OCI-LY3 (cell line): ENCODE data around the gene DVL3.

Source experiments
- H2AFZ ChIP-seq: fragments of 200-600, 300-600 bp; shearing (Covaris generic); 2 replicates; pipeline ENCODE4 v1.6.0; 2014; ENCODE audit warnings: antibody characterized with exemption, low read depth, low read length
- H3K27ac ChIP-seq: fragments of 200-600, 300-600 bp; sonication (generic); 2 replicates; pipeline ENCODE4 v1.5.1; 2014; ENCODE audit warnings: mild to moderate bottlenecking, low read length, moderate library complexity, mixed read lengths
- H3K27me3 ChIP-seq: fragments of 200-600, 300-600 bp; sonication (generic); 2 replicates; pipeline ENCODE4 v1.6.1; 2014; ENCODE audit warnings: low read depth, low read length, mixed read lengths
- H3K36me3 ChIP-seq: fragments of 200-600, 300-600 bp; sonication (generic); replicated peaks from 2 replicates; pipeline ENCODE3; 2014; ENCODE audit warnings: low read depth, low read length, mixed read lengths
- H3K4me1 ChIP-seq: fragments of 300-600, 200-600 bp; sonication (generic); 2 replicates; pipeline ENCODE4 v1.6.1; 2014; ENCODE audit warnings: low read length, mixed read lengths
- H3K4me2 ChIP-seq: fragments of 200-600, 300-600 bp; sonication (generic); 2 replicates; pipeline ENCODE4 v1.6.1; 2014; ENCODE audit warnings: low read length, mixed read lengths
- H3K4me3 ChIP-seq: fragments of 300-600, 200-600 bp; sonication (generic); 2 replicates; pipeline ENCODE4 v1.5.1; 2014; ENCODE audit warnings: antibody characterized with exemption, mild to moderate bottlenecking, low read length, moderate library complexity
- H3K79me2 ChIP-seq: fragments of 300-600, 200-600 bp; shearing (Covaris generic); 2 replicates; pipeline ENCODE4 v1.6.1; 2014; ENCODE audit warnings: mild to moderate bottlenecking, low read length, mixed read lengths
- H3K9ac ChIP-seq: fragments of 300-600, 200-600 bp; shearing (Covaris generic); 2 replicates; pipeline ENCODE4 v1.6.0; 2014; ENCODE audit warnings: mild to moderate bottlenecking, low read length, moderate library complexity
- H3K9me3 ChIP-seq: fragments of 200-600, 300-600 bp; shearing (Covaris generic); 2 replicates; pipeline ENCODE4 v1.6.1; 2014; ENCODE audit warnings: low read length, mixed read lengths; ENCODE audit not compliant: insufficient read depth
- H4K20me1 ChIP-seq: fragments of 200-600, 300-600 bp; sonication (generic); 2 replicates; pipeline ENCODE4 v1.6.1; 2016; ENCODE audit warnings: low read length, mixed read lengths; ENCODE audit not compliant: insufficient read depth
- EZH2phosphoT487 ChIP-seq: fragments of 200-600 bp; shearing (Covaris generic); IDR thresholded peaks from 2 replicates; pipeline ENCODE4 v1.6.1; 2018; ENCODE audit warnings: antibody characterized with exemption, mixed run types, low read depth
- TF ChIP-seq, protein P1 (sequence below): fragments of 200-600, 300-600 bp; sonication (generic); IDR thresholded peaks from 2 replicates; pipeline ENCODE4 v1.5.1; 2014; ENCODE audit warnings: antibody characterized with exemption, low read length, low read depth

Gene DVL3

GRCh38 chr3:184189421-184189820 is 34.2 kb downstream of the DVL3 start:
- Histone ChIP-seq H3K9me3 (no peaks in the 10 kb centered on the region), H2AFZ (no peak overlapping the region), H4K20me1 (peaks cover 9% of the 10 kb centered on the region), H3K36me3 (peaks cover 54% of the 10 kb centered on the region), H3K4me3 (no peak overlapping the region), H3K27me3 (no peaks in the 10 kb centered on the region), H3K9ac (no peak overlapping the region), H3K79me2 (peaks cover 31% of the 10 kb centered on the region), H3K27ac (no peak overlapping the region), H3K4me1 (peaks cover 16% of the 10 kb centered on the region), H3K4me2 (no peak overlapping the region)
- TF ChIP-seq, protein P1, sequence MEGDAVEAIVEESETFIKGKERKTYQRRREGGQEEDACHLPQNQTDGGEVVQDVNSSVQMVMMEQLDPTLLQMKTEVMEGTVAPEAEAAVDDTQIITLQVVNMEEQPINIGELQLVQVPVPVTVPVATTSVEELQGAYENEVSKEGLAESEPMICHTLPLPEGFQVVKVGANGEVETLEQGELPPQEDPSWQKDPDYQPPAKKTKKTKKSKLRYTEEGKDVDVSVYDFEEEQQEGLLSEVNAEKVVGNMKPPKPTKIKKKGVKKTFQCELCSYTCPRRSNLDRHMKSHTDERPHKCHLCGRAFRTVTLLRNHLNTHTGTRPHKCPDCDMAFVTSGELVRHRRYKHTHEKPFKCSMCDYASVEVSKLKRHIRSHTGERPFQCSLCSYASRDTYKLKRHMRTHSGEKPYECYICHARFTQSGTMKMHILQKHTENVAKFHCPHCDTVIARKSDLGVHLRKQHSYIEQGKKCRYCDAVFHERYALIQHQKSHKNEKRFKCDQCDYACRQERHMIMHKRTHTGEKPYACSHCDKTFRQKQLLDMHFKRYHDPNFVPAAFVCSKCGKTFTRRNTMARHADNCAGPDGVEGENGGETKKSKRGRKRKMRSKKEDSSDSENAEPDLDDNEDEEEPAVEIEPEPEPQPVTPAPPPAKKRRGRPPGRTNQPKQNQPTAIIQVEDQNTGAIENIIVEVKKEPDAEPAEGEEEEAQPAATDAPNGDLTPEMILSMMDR: no peak
- no peak for TF ChIP-seq EZH2phosphoT487

GRCh38 chr3:184192889-184193288 is 37.7 kb downstream of the DVL3 start:
- H4K20me1 ChIP-seq: no peaks in the 10 kb centered on the region
- peaks cover 13% of the 10 kb centered on the region for H3K79me2 ChIP-seq
- H3K27me3 ChIP-seq: no peaks in the 10 kb centered on the region
- H3K27ac ChIP-seq: no peak overlapping the region
- H3K9ac ChIP-seq: no peak overlapping the region
- no peak overlapping the region for H2AFZ ChIP-seq
- no peak overlapping the region for H3K4me2 ChIP-seq
- peaks cover 60% of the 10 kb centered on the region for H3K36me3 ChIP-seq
- no peaks in the 10 kb centered on the region for H3K4me1 ChIP-seq
- H3K4me3 ChIP-seq: no peak overlapping the region
- no peaks in the 10 kb centered on the region for H3K9me3 ChIP-seq
- no peak for TF ChIP-seq EZH2phosphoT487
- TF ChIP-seq, protein P1: no peak

DNA sequence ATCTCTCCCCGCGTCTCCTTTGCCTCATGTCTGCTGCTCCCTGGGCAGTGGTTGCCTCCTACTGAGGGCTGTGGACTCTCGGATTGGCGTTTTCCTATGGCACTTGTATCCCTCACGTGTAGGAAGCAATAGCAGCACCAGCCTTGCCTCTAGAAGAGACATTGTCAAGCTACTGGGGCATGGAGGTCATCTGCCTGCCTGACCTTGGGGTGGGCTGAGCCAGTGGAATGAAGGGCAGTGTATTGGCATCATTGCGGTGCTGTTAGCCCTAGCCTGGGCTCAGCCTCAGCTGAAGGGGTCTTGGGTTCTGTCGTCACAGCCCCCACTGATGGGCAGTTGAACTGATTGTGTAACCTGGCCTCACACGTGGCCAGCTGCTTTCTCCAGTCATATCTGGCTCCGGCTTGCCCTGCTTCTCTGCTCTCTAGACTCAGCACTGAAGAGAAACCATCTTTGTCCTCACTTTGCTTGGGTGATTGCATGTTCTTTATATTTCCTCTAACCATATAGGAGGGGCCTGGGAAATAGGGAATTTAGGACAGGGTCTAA is 38.9 kb downstream of the DVL3 start:
- H4K20me1 ChIP-seq: no peaks in the 10 kb centered on the region
- no peak overlapping the region for H3K4me2 ChIP-seq
- H3K9ac ChIP-seq: no peak overlapping the region
- H3K27ac ChIP-seq: no peak overlapping the region
- H3K79me2 ChIP-seq: peaks cover 2% of the 10 kb centered on the region; the same call in 1 of the 2 replicates
- TF ChIP-seq, protein P1: no peak
- TF ChIP-seq EZH2phosphoT487: no peak
- H3K9me3 ChIP-seq: no peaks in the 10 kb centered on the region
- H3K27me3 ChIP-seq: no peaks in the 10 kb centered on the region
- H3K36me3 ChIP-seq: peaks cover 51% of the 10 kb centered on the region
- H3K4me3 ChIP-seq: no peak overlapping the region
- H3K4me1 ChIP-seq: no peaks in the 10 kb centered on the region
- H2AFZ ChIP-seq: no peak overlapping the region

- Histone ChIP-seq H3K4me2 (no peak overlapping the region), H3K79me2 (no peaks in the 10 kb centered on the region), H4K20me1 (no peaks in the 10 kb centered on the region)
Observed at GRCh38 chr3:184196536-184196935, 41.4 kb downstream of the DVL3 start.

More at GRCh38 chr3:184196536-184196935, 41.4 kb downstream of the DVL3 start:
- Histone ChIP-seq H3K36me3 (peaks cover 29% of the 10 kb centered on the region), H3K9ac (no peak overlapping the region), H3K27ac (no peak overlapping the region), H3K4me3 (no peak overlapping the region), H3K27me3 (no peaks in the 10 kb centered on the region), H2AFZ (no peak overlapping the region), H3K4me1 (no peaks in the 10 kb centered on the region), H3K9me3 (no peaks in the 10 kb centered on the region)
- TF ChIP-seq, protein P1: no peak
- TF ChIP-seq EZH2phosphoT487: no peak
